Measurements from ENCODE around the gene C4orf50. TPM values are rescaled to one million over a fixed set of nuclear protein-coding genes. Genes with fewer than 3 reads are reported as not detected.

The C4orf50 gene
- total and polyA plus RNA-seq, 2 of the 4 experiments (the other 2 are of a cell fraction), result not detected

- H3K23ac ChIP-seq (ENCODE audit: low read depth, low read length), result no peak overlapping the region
- no peak overlapping the region for H4K91ac ChIP-seq (ENCODE audit: insufficient read depth, low read depth, low read length)
- no peak overlapping the region for H2BK15ac ChIP-seq (ENCODE audit: low read depth, low read length)
- no peaks in the 10 kb centered on the region for H3K4me1 ChIP-seq (ENCODE audit: control insufficient read depth, insufficient read depth, low read length)
- H2AK9ac ChIP-seq (replicated peaks; ENCODE audit: low read depth, low read length, poor library complexity), result no peak overlapping the region
- dilution Hi-C loops (cut with HindIII; ENCODE audit: low sequenced_read_pairs, unreplicated experiment) (no loop called here), intact Hi-C loops (cut with micrococcal nuclease) (no loop called here), in situ Hi-C loops (cut with MboI; ENCODE audit: low sequenced_read_pairs) (no loop called here)
- H3K18ac ChIP-seq (ENCODE audit: low read depth, low read length), result no peak overlapping the region
- no TSS peak for BruUV-seq (replicated peaks)
- no peak overlapping the region for H2BK120ac ChIP-seq (ENCODE audit: low read depth, low read length)
- H3K9me1 ChIP-seq (ENCODE audit: insufficient read depth, low read length), result no peaks in the 10 kb centered on the region
- H3K36me3 ChIP-seq (ENCODE audit: control insufficient read depth, insufficient read depth, low read length), result no peaks in the 10 kb centered on the region
- H2BK5ac ChIP-seq (ENCODE audit: low read depth, low read length, poor library complexity, severe bottlenecking), result no peak overlapping the region
- no peaks in the 10 kb centered on the region for H4K20me1 ChIP-seq (ENCODE audit: insufficient read depth, low read length)
- no peak overlapping the region for H4K5ac ChIP-seq (ENCODE audit: low read depth, low read length)
- no peak overlapping the region for H3K9ac ChIP-seq (ENCODE audit: low read depth, low read length)
- no peak overlapping the region for H3K4ac ChIP-seq (ENCODE audit: low read depth, low read length)
- H3K14ac ChIP-seq (replicated peaks; ENCODE audit: low read depth, low read length), result no peak overlapping the region
- H3K79me1 ChIP-seq (ENCODE audit: low read depth in 1 of 2, low read length in 2 of 2), result no peaks in the 10 kb centered on the region
- ChIA-PET POLR2A (ENCODE audit: unreplicated experiment) (no interaction called here), CTCF (no interaction called here)
- H4K8ac ChIP-seq (ENCODE audit: low read depth in 2 of 2, low read length in 2 of 2), result no peak overlapping the region
- H3K4me2 ChIP-seq (ENCODE audit: low read depth, low read length), result no peak overlapping the region
- no peak overlapping the region for H3K27ac ChIP-seq (ENCODE audit: insufficient read depth, low read length)
- no peak for DNase-seq
- no peak overlapping the region for H2AK5ac ChIP-seq (ENCODE audit: low read depth, low read length)
- no peak for ATAC-seq (ENCODE audit: low read depth)
- no peak overlapping the region for H3K56ac ChIP-seq (ENCODE audit: extremely low read depth, insufficient read depth, low read length)
- no peak overlapping the region for H3K4me3 ChIP-seq (ENCODE audit: insufficient read depth, low read depth, low read length)
- H3K9me3 ChIP-seq (ENCODE audit: control insufficient read depth, insufficient read depth, low read length), result no peaks in the 10 kb centered on the region
- TF ChIP-seq MXI1 (IDR thresholded peaks at IDR 0.05; ENCODE audit: borderline replicate concordance, low read depth, low read length), result no peak
- TF ChIP-seq BHLHE40 (IDR thresholded peaks at IDR 0.05; ENCODE audit: low read depth, low read length), result no peak
- no peak for TF ChIP-seq POLR2A (IDR thresholded peaks at IDR 0.05; ENCODE audit: low read depth, low read length)
- TF ChIP-seq RAD21 (IDR thresholded peaks at IDR 0.05; ENCODE audit: low read length), result no peak
- no peak for TF ChIP-seq CEBPB (IDR thresholded peaks at IDR 0.05; ENCODE audit: low read depth, low read length)
- no peak for TF ChIP-seq FOS (IDR thresholded peaks at IDR 0.05; ENCODE audit: low read depth, low read length)
- TF ChIP-seq MAZ (IDR thresholded peaks at IDR 0.05; ENCODE audit: borderline replicate concordance, low read depth, low read length), result no peak
- no peak for TF ChIP-seq USF2 (IDR thresholded peaks at IDR 0.05; ENCODE audit: low read depth, low read length)
- TF ChIP-seq MAFK (IDR thresholded peaks at IDR 0.05; ENCODE audit: low read depth, low read length), result no peak
- TF ChIP-seq ELK1 (IDR thresholded peaks at IDR 0.05; ENCODE audit: borderline replicate concordance, low read depth, low read length), result no peak
- no peak for TF ChIP-seq CTCF (conservative IDR thresholded peaks at IDR 0.05; ENCODE audit: low read depth, low read length)
- no peak for TF ChIP-seq RFX5 (IDR thresholded peaks at IDR 0.05; ENCODE audit: low read depth, low read length)
- TF ChIP-seq RCOR1 (IDR thresholded peaks at IDR 0.05; ENCODE audit: insufficient replicate concordance, low read length), result no peak
- H3K27me3 ChIP-seq (ENCODE audit: control insufficient read depth, insufficient read depth, low read length), result no peaks in the 10 kb centered on the region; the same call in 1 of the 2 replicates
- WGBS, 2 experiments (ENCODE audit: extremely low coverage in 2 of 2, insufficient read length in 1 of 2), result 92% methylated on average over 2 of the region's 15 CpGs; no CpG with 5 or more reads in 1 of the 2 experiments
- H2BK20ac ChIP-seq (ENCODE audit: low read depth, low read length), result no peak overlapping the region
- no peak overlapping the region for H2AFZ ChIP-seq (replicated peaks; ENCODE audit: low read length, poor library complexity)
These were observed 43.9 kb downstream of the C4orf50 start for GRCh38 chr4:5974321-5974720.

Measured in IMR-90 (cell line).